ENCODE data around the gene C1orf198.

Gene C1orf198

GRCh38 chr1:230867903-230868735, at the start of gene C1orf198:
Gene C1orf198 (minus strand): TSS chr1:230868521. CDS start chr1:230868512, 9 bp downstream.
- peak; percentile 55 for DNase-seq (ENCODE audit: low read depth)
- H3K4me3 ChIP-seq (ENCODE audit: low read depth, low read length) = peak within 1 kb of the TSS; percentile 78
- TF ChIP-seq CTCF (IDR thresholded peaks at IDR 0.05; ENCODE audit: insufficient read depth, low read depth, low read length, missing control alignments) = no peak

- peak; percentile 70 for TF ChIP-seq CTCF (IDR thresholded peaks at IDR 0.05; ENCODE audit: insufficient read depth, low read depth, low read length, missing control alignments)
- peak; percentile 84 for DNase-seq (ENCODE audit: low read depth)
- no peak overlapping the region for H3K4me3 ChIP-seq (ENCODE audit: low read depth, low read length)
These were observed 49.2 kb upstream of the C1orf198 start for GRCh38 chr1:230917284-230918135.

GRCh38 chr1:230916587-230917283, 48.4 kb upstream of the C1orf198 start:
- no peak for DNase-seq (ENCODE audit: low read depth)
- no peak for TF ChIP-seq CTCF (IDR thresholded peaks at IDR 0.05; ENCODE audit: insufficient read depth, low read depth, low read length, missing control alignments)
- H3K4me3 ChIP-seq (ENCODE audit: low read depth, low read length) = no peak overlapping the region

- no peak for DNase-seq (ENCODE audit: low read depth)
- H3K4me3 ChIP-seq (ENCODE audit: low read depth, low read length) = no peak overlapping the region
- TF ChIP-seq CTCF (IDR thresholded peaks at IDR 0.05; ENCODE audit: insufficient read depth, low read depth, low read length, missing control alignments) = no peak
These were observed 46.8 kb upstream of the C1orf198 start for GRCh38 chr1:230915078-230915477.

- no peak for TF ChIP-seq CTCF (IDR thresholded peaks at IDR 0.05; ENCODE audit: insufficient read depth, low read depth, low read length, missing control alignments)
- DNase-seq (ENCODE audit: low read depth) = no peak
- no peak overlapping the region for H3K4me3 ChIP-seq (ENCODE audit: low read depth, low read length)
These were observed 45.2 kb upstream of the C1orf198 start for GRCh38 chr1:230913496-230913895.

- no peak for TF ChIP-seq CTCF (IDR thresholded peaks at IDR 0.05; ENCODE audit: insufficient read depth, low read depth, low read length, missing control alignments)
- H3K4me3 ChIP-seq (ENCODE audit: low read depth, low read length) = no peak overlapping the region
- DNase-seq (ENCODE audit: low read depth) = no peak
These were observed 42.4 kb upstream of the C1orf198 start for GRCh38 chr1:230910755-230911117.
